GM21529 (cell line): ENCODE data around the gene FADS2.

Experiments used
- ATAC-seq: cut with Tn5 transposase; IDR thresholded peaks from one replicate; pipeline ENCODE4 v1.9.1; 2021; ENCODE audit not compliant: unreplicated experiment

FADS2 gene

GRCh38 chr11:61795876-61796526, 32.1 kb upstream of the FADS2 start:
- ATAC-seq: no peak

DNA sequence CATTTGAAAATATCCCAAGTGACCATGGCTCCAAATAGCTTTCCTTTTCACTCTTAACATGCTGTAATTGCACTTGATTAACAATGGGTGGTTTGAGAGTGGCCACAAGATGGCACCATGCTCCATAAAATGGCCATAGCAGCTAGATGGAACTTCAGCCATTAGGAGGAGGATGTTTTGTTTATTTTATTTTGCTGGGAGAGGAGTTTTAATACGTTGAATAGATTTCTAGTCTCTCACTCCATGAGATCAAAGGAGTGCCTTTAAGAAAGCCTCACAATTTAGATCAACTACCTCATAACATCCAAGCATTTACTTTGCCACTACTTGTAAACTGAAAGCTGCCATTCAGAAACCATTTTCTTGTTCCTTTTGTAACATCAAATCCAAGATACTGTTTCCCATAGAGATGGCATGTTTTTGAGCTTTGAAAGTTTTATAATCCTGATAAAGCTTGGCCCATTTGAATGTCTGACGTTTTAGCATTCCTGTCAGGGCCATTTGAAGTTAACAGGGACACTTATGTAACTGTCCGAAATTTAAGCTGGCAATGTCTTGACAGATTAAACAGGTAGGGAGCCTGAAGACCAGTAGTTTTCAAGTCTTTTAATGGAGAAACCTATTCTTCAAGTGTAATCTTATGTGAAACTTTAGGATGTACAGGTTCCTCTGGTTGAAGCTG, 30.7 kb upstream of the FADS2 start:
- no peak for ATAC-seq

- ATAC-seq: no peak
Observed at GRCh38 chr11:61799665-61800284, 28.3 kb upstream of the FADS2 start.

DNA sequence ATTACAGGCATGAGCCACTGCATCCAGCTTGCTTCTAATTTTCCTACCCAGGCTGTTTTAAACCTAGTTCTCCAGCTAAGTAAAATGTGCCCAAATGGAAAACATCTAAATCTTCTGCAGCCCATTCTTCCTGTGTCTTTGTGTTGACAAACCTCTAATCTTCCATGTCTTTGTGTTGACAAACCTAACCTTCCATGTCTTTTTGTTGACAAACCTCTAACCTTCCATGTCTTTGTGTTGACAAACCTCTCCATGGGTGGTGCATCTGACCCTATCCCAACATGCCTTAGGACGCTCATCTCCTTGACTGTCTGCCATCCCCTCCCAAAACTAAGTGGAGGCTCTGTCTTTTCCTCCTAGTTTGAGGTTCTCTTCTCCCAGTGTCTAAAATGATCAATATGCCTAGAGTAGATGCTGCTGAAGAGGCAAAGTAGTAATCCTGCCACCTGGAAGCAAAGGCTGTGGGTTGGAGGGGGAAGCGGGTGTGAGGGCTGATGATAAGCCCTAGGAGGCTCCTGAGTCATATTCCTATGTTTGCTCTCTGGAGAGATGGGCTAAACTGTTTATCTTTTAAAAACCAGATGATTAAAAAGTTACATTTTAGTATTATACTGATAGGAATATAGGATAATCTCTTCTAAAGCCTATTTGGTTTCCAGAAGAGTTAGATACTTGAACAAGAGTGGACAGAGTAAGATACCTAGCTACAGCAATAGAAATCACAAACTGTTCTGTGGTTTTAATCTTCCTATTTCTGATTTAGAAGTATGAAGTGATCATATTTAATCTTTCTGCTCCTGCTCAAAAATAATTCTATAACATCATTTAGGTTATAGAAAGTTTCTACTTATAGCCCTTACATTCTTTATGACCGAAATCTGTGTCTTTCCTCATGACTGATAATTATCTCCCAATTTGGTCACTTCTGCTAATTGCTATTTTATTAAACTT, 27.5 kb upstream of the FADS2 start:
- ATAC-seq: no peak

DNA sequence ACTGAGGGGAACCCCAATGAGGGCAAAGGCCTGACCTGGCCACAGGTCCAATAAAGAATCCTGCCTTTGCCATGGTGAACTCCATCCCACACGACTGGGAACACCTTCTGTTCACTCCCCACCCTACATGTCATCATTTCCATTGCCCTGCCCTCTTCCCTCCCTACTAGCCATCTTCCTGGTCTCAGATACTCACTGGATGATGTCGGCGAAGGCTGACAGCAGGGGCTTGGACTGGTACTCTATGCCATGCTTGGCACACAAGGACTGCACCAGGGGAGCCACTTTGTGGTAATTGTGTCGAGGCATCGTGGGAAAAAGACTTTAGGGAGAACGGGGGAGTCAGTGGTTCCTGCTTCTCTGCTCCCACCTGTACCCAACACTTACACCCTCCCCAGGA, 25.5 kb upstream of the FADS2 start:
- no peak for ATAC-seq

GRCh38 chr11:61803889-61804647, 24.0 kb upstream of the FADS2 start:
- ATAC-seq: no peak

GRCh38 chr11:61805146-61805545, 23.0 kb upstream of the FADS2 start:
- no peak for ATAC-seq

DNA sequence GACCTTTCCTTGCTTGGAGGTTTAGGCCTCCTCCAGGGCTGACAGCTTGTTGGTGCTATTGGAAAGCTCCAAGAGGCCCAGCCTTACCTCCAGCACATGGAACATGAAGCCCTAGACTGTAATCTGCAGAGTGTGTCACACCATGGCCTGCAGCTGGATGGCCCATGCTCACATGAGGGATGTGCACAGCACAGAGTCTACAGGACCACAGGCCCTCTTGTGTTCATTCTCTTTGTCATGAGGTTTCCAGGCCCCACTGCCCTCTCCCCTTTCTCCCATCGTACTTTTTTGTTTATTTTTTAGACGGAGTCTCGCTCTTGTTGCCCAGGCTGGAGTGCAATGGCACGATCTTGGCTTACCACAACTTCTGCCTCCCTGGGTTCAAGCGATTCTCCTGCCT, 21.3 kb upstream of the FADS2 start:
- ATAC-seq: no peak

DNA sequence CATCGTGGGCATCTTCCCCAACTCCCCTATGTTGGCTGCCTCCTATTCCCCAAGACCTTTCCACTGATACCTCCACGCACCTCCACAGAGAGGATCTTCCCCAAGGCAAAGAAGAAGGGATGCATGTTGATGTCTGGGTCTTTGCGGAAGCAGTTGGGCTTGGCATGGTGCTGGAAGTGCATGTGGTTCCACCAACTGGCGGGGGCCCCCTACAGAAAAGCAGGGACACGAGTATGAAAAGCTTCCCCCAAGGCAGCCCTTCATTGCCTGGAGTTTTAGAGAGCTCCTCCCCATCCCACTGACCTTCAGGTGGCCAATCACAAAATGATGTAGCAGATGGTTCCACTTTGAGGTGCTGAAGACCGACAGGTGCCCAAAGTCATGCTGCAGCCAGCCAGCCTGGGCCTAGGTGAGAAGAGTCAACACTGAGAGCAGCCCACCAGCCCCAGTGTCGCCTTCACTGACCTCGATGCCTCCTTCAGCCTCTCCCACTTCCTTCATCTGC, 17.4 kb upstream of the FADS2 start:
- no peak for ATAC-seq

GRCh38 chr11:61811831-61812230, 16.3 kb upstream of the FADS2 start:
- ATAC-seq: no peak

GRCh38 chr11:61812736-61813411, 15.2 kb upstream of the FADS2 start:
- ATAC-seq: no peak

DNA sequence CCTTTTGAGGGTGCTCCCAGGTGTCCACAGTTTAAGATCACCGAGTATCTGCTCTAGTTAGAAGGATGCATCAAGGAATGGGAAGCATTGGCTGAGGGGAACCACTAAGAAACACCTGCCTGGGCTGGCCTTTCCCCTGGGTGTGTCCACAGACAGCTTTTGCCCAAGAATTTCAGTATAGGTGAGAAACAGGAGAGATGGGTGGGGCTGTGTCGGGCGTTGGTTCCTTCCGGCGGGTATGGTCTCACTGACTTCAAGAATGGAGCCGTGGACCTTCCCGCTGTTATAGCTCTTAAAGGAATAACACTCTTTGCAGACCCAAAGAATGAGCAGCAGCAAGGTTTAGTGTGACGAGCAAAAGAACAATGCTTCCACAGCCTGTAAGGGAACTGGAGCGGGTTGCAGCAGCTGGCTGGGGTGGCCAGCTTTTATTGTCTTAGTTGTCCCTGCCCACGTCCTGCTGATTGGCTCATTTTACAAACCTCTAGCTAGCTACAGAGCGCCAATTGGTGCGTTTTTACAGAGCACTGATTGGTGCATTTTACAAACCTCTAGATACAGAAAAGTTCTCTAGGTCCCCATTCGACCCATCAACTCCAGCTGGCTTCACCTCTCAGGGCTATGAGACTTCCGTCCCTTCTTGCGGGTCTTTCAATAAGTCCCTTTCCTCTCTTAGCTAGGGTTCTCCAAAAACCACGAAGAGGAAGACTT, 13.7 kb upstream of the FADS2 start:
- ATAC-seq: no peak

- ATAC-seq: peak; percentile 59
Observed at GRCh38 chr11:61814958-61815789, 12.9 kb upstream of the FADS2 start.

GRCh38 chr11:61815790-61816735, 12.0 kb upstream of the FADS2 start:
- peak; percentile 42 for ATAC-seq

DNA sequence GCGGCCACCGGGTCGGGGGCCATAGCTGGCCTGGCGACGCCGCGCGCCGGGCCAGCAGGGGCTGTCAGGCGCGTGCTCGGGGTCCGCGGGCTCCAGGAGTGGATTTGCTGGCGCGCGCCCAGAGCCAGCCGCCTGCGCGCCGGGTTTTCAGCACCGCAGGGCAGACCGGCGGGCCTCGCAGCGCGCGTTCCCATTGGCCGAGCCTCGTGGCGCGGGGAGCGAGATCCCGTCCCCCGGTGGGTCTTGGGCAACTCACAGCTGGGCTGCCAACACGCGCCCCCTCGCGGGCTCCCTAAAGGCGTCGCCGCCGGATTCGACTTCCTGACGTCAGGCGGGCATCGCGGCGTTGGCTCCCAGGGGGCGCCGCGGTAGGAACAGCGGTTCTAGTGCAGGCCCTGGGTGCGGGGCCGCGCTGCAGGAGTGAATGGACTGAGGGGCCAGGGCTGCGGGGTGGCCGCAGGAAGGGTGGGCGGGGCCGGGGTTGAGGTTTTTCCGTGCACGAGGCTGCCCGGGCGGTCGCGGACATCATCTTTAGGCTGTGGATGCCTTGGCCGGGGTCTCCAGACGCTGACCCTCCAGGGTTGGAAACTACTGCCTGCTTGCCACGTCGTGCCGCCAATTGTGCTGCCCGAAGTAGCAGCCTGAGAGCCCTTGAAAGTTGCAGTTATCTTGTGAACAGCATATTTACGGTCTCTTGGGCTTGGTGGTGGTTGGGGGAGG, 11.2 kb upstream of the FADS2 start, which contains the start of gene FADS1:
TSS of gene FADS1 (minus strand) at position 268 of the 720 bp plus-strand sequence. CDS start at position 194, 74 bp downstream.
- ATAC-seq: peak; percentile 42

GRCh38 chr11:61817471-61818202, 10.5 kb upstream of the FADS2 start:
- no peak for ATAC-seq
